Activated CD4-positive, alpha-beta T cell treated with anti-CD3 and anti-CD28 coated beads, Interleukin-2, amount 50 U/mL, for 48 hours (primary cell): Measurements from ENCODE around the gene ABCB6.

Source experiments
- DNase-seq, 2 experiments: peaks; one replicate each; pipeline ENCODE4 v3.0.0-alpha.2; 2020

ABCB6 gene

DNA sequence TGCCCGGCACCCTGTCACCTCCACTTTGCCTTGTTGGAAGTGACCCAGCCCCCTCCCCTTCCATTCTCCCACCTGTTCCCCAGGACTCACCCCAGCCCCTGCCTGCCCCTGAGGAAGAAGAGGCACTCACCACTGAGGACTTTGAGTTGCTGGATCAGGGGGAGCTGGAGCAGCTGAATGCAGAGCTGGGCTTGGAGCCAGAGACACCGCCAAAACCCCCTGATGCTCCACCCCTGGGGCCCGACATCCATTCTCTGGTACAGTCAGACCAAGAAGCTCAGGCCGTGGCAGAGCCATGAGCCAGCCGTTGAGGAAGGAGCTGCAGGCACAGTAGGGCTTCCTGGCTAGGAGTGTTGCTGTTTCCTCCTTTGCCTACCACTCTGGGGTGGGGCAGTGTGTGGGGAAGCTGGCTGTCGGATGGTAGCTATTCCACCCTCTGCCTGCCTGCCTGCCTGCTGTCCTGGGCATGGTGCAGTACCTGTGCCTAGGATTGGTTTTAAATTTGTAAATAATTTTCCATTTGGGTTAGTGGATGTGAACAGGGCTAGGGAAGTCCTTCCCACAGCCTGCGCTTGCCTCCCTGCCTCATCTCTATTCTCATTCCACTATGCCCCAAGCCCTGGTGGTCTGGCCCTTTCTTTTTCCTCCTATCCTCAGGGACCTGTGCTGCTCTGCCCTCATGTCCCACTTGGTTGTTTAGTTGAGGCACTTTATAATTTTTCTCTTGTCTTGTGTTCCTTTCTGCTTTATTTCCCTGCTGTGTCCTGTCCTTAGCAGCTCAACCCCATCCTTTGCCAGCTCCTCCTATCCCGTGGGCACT, 36.2 kb downstream of the ABCB6 start:
- no peak for DNase-seq

DNA sequence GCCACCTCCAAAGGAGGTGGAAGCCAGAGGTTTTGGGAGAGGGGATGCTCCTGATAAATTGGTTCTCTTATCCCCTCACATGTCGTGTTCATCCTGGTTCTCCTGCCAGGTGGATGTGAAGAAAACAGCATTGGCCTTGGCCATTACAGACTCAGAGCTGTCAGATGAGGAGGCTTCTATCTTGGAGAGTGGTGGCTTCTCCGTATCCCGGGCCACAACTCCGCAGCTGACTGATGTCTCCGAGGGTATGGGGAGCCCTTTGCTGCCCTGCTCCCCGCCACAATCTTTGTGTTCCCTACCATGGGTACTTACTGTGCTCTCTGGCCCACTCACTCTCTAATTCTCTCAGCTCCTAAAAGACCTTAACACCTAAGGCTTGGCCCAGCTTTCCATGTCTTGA, 37.2 kb downstream of the ABCB6 start:
- no peak for DNase-seq

DNA sequence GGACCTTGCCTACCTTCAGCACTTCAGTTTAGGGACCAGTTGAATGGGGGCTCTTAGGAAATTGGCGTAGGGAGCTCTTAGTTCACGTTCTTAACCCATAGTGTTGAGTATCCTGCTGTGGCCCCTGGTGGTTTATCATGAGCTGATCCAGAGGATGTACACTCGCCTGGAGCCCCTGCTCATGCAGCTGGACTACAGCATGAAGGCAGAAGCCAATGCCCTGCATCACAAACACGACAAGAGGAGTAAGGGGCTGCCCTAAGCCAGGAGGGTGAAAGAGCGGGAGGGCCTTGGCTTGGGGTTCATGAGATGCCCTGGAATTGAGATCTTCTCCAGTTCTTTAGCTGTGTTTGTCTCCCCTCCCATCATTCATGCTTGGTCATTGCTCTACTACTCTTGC, 37.8 kb downstream of the ABCB6 start:
- DNase-seq = no peak

DNA sequence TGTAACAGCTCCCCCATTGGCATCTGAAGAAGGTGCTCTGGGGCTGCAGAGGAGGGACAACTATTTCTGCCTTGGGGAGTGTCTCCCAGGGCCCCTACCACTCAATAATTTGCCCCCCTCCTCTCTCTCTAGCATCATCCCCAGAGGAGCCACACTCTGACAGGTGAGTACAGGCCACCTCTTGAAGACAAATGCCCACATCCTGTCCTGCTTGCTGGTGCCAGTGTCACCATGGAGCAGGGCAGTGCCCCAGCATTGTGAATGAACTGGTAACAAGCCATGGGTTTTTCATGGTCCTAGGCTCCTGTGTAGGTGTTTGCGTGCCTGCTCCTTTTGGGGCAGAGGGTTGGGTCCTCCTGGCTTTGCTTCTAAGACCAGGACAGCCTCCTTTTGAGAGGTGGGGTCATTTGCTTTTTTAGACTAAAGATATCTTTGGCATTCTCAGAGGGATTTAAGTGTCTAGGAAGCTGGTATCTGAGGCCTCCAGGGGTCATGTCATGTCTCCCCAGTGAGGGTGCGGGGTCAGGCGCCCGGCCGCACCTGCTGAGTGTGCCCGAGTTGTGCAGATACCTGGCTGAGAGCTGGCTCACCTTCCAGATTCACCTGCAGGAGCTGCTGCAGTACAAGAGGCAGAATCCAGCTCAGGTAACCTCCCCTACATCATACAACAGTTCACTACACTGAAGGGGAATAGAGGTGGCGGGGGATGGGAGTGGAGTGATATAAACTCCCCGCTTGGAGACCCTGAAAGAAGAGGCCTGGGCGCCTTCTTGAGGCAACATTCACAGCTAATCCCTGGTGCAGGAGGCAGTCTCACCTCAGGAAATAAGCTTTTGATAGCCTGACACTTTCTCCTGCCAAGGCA, 38.9 kb downstream of the ABCB6 start:
- DNase-seq = no peak

GRCh38 chr2:219178377-219179175, 40.2 kb downstream of the ABCB6 start:
- DNase-seq = peak; percentile 54 to 60

GRCh38 chr2:219177552-219178376, 41.0 kb downstream of the ABCB6 start, which contains the start of gene RETREG2:
TSS of gene RETREG2 (plus strand) at chr2:219178275. CDS start at chr2:219178353, 78 bp downstream.
- DNase-seq = peak; percentile 66 to 76

DNA sequence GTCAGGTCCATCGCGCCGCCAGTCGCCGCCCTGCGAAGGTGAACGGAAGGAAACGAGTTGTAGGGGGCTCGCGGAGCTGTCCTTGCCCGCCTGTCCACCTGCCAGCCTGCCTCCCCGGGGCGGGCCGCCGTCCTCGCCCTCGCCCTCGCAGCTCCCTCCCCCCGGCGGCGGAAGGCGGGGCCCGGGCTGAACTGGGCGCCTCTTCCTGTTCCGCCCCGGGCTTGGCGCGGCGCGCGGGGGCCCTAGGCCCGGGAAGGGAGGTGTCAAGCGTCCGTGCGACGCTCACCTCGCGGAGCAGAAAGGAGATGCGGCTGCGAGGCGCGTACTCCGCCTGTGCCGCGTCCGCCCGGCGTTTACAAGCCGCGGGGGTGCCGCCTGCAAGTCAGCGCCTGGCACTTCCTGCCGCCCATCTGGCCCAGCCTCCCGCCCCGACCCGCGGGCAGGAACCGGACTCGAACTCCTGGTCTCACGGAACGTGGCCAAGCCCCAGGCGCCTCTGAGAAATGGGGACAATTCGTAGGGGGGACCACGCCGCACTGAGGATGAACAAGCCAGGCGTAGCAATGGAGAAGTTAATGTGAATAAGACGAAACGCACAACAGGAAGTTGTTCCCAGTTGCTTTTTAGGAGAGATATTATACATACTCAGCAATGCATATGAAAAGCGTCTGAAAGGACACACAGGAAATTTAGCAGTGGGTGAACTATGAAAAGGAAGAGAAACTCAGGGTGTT, 41.8 kb downstream of the ABCB6 start, which contains the start of gene CNPPD1:
Gene CNPPD1 (minus strand): TSS at position 108 of the 734 bp plus-strand sequence. CDS start 97 bp downstream, at position 11.
- DNase-seq = peak; percentile 86 to 87

DNA sequence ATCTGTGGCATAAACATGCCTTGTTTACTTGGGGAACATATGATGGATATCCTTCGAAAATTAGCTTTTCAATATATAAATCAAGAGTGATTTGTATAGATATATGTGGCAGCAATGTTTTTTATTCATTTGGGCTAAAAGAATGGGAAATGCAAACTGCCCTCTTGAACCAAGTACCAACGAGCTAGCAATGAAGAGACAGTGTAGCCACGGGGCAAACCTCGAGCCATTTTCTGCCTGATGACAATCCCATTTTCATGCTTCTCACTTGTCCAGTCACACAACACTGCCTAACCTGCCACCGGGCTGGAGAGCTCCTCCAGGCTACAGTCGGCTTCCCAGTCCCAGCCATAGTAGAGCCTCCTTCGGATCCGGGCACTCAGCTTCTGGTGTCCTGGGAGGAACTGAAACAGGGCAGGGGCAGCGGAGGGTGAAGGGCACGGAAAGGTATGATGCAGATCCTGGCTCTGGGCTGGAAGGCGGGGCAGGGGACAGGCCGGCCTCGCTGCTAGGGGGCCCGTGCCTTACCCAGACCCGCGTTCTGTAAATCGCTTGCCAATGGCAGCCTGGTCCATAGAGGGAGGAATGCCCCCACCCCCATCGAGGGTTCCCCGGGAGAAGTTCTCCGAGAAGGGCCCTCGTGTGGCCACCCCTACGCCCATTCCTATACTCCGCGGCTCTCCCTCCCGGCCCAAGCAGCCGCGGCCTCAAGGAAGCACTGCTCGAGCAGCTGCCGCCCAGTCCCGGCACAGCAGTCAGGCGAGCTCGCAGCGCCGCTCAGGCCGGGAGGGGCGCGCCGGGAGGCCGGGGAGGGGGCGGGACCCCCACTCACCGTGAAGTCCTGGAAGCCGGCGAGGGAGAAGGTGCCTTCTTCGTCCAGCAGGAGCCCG, 42.6 kb downstream of the ABCB6 start:
- DNase-seq = peak; percentile 42 to 55

DNA sequence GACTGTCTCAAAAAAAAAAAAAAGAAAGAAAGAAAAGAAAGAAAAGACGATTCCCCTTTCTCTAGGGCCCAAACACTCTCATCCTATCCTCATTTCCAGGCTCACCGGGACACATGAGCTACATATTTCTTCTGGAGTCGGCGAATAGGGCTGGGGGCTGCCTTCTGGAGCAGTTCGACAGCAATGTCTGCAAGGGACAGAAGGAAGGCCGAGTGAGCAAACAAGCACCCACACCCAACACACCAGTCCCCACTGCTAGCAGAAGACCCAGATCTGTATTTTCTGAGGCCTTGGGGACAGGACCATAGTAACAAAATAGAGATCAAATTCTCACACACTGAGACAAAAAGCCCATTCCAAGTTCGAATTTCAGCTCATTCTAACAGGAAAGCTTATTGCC, 43.3 kb downstream of the ABCB6 start:
- no peak for DNase-seq

- DNase-seq = no peak
Measured at GRCh38 chr2:219174801-219175200, 44.0 kb downstream of the ABCB6 start.

- DNase-seq = no peak
Measured at GRCh38 chr2:219174146-219174545, 44.6 kb downstream of the ABCB6 start.

- DNase-seq = no peak
Measured at GRCh38 chr2:219173176-219173575, 45.6 kb downstream of the ABCB6 start.

GRCh38 chr2:219172231-219173154, 46.3 kb downstream of the ABCB6 start:
- no peak for DNase-seq

DNA sequence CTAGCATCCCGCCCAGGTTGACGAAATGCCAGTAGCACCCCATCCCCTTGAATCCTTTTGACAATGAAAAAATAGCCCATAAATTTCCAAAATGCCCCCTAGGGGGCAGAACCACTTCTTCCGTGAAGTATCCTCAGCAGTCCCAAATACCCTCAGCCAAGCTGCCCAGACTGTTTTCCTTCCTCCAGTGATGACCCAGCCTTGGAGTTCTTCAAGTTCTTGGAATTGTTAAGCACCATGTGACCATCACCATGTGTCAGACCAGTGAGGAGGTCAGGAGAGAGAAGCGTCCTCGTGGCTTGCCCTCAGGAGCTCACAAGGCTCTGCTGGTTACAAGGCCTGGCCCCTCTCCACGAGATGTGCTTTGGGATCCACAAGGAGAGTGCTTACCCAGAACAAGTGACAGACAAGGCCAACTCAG, 47.5 kb downstream of the ABCB6 start:
- DNase-seq = peak; percentile 13 to 36

GRCh38 chr2:219169930-219170654, 48.7 kb downstream of the ABCB6 start, which contains the start of gene SLC23A3:
TSS of gene SLC23A3 (minus strand) at chr2:219170029. CDS start at chr2:219169984, 45 bp downstream.
- peak in 1 of 2 experiments; percentile 37 for DNase-seq

DNA sequence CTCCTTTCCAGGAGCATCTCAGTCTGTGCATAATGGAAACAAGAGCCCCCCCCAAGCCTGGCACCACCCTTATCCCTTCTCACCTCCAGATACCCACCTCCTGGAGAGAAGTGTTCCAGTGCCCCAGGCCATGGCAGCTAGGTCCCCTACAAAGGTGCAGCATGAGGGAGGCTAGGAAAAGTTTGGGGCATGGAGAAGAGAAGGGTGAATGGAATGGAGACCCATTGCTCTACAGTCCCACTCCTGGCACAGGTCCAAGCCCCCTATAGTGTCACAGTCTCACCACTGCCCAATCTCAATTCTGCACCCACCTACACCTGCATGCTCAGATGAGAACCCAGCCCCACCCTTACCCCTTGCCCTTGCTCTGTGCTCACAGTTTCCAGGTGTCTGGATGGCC, 49.8 kb downstream of the ABCB6 start:
- DNase-seq = no peak

- DNase-seq = no peak
Measured at GRCh38 chr2:219168526-219168925, 50.2 kb downstream of the ABCB6 start.

GRCh38 chr2:219167997-219168396, 50.8 kb downstream of the ABCB6 start:
- DNase-seq = no peak
